GM18498 (cell line): Measurements from ENCODE around the gene ERICH4.

Source experiments
- ATAC-seq: cut with Tn5 transposase; IDR thresholded peaks from one replicate; pipeline ENCODE4 v1.9.1; 2021; ENCODE audit warnings: mild to moderate bottlenecking, moderate library complexity; ENCODE audit not compliant: unreplicated experiment

The ERICH4 gene

DNA sequence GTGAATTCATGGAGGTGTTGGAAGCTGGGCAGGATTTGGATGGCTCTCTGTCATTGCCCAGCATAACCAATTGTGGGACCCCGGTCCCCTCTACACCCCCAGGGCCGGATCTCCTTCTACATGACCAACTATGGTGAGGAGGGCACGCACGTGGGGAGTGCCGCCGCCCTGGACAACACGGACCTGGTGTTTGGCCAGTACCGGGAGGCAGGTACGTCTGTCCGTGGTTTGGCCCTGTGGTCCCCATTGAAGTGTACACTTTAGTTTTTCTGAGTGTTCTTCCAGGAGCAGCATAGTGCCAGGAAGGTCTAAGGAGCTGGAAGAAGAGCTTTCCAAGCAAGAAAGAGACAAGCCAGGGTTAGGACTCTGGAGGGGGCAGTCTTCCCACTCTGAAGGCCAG, 29.0 kb upstream of the ERICH4 start:
- ATAC-seq, result no peak

DNA sequence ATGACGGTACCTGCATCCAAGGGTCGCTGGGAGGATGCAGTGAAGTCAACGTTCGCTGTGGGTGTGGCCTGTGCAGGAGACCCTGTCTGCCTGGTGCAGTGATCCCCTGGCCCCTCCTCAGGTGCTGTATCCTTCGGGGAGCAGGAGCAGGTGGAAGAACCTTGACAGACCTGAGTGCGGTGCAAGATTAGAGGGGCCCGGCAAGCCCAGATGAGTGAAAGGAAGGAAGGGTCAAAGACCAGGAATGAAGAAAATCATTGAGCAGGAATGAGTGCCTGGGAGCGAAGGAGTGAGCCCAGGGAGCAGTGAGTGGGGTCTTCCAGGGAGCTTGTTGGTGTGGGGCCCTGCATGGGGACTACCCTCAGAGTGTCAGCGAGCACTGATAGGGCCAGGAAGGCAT, 28.5 kb upstream of the ERICH4 start:
- no peak for ATAC-seq

DNA sequence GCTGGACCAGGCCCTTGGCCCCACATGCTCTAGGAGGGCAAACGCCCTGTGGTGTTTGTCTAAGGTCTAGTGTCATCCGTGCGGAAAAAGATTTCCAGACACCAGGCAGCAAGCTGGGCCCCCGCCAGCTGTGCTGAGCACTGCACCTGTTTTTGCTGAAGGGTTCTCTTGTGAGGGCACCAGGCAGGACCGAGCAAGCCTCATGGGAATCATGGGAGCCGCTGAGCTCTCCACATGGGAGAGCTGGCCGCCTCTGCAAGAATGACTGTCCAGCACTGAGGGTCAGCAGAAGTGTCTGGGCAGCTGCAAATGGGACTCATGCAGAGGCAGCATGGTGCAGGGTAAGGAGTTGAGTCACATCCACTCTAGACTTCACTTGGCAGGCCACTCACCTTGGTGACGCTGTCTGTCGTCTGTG, 27.8 kb upstream of the ERICH4 start:
- no peak for ATAC-seq

DNA sequence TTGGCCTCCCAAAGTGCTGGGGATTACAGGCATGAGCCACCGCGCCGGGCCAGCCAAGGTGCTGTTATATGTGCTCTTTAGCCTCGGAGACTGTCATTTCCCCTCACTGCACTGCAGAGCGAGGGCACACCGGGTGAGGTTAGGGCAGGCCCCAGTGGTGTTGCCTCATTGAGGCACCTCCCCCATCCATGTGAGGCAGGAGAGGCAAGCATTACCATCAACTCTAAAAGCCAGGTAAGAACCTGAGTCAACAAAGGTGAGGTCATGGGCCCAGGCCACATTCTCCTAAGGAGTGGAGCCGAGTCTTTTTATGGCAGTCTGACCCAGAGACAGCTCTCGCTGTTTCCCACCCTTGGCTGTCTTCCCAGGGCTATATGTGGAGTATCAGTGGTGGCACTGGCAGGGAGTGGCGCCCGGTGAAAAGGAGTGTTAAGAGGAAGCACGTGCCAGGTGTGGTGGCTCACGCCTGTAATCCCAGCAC, 26.7 kb upstream of the ERICH4 start:
- ATAC-seq, result no peak

DNA sequence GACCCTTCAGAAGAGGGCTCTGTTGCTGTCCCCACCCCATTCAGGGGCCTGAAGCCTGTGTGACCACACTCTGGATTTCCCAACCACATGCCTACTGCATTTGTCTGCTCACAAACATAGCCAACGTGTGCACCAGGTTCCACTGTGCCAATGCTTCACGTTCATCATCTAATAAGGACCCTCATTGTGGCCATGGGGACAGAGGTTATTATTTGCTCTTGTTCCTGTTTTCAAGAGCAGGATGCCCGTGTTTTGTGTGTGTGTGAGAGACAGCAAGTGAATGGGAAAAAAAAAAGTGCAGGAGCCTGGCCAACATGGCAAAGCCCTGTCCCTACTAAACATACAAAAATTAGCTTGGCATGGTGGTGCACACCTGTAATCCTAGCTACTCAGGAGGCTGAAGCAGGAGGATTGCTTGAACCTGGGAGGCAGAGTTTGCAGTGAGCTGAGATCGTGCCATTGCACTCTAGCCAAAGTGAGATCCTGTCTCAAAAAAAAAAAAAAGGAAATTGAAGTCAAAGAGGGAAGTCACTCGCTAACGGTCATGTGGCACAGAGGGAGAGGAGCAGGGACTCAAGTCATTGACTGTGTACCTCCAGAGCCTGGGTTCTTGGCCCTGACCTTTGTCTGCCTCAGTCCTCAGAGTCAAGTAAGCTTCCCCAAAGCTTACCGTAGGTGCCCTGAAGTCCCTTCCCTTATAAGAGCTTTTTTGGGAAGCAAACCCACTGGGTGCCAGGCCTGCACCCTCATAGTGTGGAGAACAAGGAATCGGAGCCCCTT, 22.7 kb upstream of the ERICH4 start:
- ATAC-seq, result no peak

DNA sequence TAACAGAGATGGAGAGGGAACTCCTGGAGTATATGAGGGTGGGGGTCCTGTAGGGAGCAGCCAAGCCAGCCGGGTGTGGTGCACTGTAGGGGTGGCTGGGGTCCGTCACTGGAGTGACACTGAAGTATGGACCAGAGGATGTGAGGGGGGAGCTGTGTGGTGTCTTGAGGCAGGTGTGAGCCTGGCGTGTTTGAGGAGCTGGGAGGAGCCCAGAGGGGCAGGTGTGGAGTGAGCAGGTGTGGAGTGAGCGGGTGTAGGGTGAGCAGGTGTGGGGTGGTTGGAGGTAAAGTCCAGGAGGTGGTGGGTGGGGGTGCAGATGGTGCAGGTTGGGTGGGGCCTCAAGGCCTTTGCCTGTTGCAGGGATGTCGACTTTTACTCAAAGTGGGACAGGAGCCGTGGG, 21.6 kb upstream of the ERICH4 start:
- no peak for ATAC-seq

DNA sequence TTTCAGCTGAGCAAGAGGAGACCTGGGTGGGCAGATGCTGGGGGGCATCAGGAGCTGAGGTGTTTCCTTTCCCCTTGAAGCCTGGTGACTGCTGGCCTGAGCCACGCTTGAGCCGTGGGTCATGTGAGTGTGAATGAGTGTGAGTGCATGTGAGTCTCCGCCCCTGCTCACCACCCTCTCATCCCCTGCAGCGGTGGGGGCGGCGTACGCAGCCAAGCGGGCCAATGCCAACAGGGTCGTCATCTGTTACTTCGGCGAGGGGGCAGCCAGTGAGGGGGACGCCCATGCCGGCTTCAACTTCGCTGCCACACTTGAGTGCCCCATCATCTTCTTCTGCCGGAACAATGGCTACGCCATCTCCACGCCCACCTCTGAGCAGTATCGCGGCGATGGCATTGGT, 21.0 kb upstream of the ERICH4 start:
- ATAC-seq, result no peak

DNA sequence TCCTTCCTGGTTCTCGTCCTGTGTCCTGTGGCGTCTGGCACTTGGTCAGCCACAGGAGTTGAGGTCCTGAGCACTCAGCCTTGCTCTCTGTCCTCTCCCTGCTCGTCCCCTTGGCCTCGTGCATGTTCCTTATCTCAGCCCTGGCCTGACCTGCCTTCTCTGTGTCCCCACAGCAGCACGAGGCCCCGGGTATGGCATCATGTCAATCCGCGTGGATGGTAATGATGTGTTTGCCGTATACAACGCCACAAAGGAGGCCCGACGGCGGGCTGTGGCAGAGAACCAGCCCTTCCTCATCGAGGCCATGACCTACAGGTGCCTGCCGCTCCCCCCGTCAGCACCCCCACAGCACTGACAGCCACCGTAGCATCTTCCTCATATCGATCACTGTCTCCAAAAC, 20.5 kb upstream of the ERICH4 start:
- ATAC-seq, result no peak

DNA sequence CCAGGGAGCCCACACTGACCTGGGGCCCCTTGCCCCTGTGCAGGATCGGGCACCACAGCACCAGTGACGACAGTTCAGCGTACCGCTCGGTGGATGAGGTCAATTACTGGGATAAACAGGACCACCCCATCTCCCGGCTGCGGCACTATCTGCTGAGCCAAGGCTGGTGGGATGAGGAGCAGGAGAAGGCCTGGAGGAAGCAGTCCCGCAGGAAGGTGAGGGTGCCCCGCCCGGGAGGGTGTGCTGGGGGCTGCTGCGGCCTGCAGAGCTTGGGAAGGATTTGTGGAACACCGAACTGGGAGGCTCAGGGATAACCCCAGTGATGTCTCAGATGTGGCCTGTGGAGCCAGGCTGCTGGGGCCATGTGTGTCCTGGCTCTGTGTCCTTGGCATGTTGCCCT, 20.0 kb upstream of the ERICH4 start:
- ATAC-seq, result no peak

DNA sequence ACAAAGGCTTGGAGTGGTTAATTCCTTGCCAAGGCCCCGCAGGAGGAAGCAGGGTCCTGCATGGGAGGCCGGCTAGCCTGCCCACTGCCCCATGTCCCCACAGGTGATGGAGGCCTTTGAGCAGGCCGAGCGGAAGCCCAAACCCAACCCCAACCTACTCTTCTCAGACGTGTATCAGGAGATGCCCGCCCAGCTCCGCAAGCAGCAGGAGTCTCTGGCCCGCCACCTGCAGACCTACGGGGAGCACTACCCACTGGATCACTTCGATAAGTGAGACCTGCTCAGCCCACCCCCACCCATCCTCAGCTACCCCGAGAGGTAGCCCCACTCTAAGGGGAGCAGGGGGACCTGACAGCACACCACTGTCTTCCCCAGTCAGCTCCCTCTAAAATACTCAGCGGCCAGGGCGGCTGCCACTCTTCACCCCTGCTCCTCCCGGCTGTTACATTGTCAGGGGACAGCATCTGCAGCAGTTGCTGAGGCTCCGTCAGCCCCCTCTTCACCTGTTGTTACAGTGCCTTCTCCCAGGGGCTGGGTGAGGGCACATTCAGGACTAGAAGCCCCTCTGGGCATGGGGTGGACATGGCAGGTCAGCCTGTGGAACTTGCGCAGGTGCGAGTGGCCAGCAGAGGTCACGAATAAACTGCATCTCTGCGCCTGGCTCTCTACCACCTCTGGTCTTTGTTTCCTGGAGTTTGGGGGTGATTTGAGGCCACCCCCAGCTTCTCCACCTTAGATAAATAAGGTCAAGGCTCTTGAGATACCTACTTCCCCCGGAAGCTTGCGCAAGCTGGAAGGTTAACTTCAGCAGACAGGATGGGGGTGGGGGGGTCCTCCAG, 18.4 kb upstream of the ERICH4 start:
- ATAC-seq, result no peak

DNA sequence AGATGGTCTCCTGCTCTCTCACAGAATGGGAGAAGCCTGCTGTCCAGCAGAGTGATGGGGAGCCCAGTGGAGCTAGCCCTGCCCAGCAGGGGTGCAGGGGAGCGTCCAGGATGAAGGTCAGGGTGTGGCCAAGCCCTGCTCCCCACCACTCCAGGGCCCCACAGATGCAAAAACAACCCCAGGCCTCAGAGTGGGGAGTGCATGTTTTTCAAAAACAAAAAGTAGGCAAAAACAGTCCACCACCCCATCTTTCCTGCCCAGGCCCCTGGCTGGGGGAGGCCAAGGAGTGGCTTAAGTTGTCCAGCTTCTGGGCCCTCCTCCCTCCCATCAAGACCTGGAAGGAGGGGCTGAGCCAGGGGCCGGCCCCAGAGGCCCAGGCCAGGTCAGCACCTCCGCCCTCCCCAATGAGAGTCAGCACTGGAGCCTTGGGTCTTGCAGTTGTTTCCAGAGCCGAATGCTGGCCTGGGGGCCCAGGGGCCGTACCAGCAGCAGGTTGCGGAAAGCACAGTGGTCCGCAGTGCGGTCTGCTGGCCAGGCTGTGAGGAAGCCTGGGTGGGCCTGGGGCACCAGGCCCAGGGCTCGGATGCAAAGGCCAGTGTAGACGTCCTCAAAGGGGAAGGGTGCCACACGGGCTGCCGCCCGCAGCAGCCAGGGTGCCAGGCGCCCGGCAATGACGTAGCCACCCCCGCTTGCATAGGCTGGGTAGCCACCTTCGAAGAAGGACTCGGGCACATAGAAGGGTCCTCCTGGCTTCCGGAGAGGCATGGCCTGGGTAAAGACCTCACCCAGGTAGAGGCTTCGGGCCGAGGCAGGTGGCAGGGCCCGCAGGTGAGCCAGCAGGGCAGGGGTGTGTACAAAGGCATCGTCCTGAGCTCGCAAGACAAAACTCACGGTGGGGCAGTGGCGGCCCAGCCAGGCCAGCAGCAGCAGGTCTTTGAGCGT, 17.5 kb upstream of the ERICH4 start:
- no peak for ATAC-seq

DNA sequence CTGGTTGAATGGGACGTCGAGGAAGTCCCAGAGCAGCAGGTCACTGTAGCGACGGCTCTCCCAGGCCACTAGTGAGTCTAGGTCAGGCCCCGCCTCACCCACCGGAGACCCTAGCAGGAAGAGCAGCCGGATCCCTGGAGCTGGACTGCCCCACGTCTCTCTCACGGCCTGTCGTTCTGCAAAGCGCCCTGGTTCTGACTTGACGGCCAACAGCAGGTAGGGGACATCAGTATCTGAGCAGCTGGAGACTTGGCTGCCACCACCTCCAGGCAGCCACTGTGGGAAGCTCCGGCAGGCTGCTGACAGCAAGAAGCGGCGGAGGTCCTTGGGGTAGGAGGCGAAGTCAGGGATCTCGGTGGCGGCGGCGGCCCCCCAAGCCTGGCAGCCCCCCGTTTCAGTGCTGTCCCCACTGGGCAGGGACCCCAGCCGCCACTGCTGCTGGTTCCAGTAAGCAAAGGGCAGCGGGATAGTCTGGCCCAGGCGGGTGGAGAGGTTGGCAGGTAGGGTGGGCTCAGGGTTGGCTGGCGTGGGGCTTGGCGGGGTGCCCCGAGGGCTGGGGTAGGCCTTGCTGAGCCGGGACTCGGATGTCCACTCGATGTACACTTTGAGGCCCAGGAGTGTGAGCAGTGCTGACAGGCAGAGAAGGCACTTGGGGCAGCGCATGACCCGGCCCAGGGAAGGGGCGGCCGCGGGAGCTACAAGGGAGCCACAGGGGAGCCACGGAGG, 16.7 kb upstream of the ERICH4 start:
- no peak for ATAC-seq

DNA sequence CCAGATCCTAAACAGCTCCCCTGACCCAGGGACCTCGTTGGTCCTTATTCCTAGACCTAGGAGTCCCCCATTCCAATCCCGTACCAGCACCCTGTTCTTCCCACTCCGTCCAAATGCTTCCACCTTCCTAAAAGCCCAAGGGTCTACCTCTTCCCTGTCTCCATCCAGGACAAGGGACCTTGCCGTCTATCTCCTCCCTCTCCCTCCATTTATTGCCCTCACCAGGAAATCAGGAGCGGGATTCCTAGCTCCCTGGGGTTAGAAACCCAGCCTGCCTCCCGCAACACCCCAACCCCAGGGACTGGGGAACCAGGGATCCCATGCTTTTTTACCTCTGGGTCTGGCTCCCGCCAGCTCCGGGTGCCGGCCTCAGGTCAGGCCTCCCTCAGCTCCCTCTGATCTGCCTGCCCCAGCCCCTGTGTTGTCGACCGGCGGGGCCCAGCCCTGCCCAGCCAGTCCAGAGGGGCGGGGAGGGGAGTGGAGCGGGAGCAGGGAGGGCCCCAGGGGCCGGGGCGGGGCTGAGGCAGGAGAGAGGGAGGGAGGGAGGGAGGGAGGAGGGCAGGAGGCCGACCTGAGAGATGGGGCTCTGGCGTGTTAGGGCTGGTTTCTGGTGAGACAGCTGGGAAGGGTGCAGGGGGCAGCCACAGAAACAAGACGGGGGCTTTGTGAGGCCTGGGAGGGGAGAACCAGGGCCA, 15.9 kb upstream of the ERICH4 start, which contains the start of gene B3GNT8:
Gene B3GNT8 (minus strand): TSS at position 423 of the 695 bp plus-strand sequence. CDS start 596 bp downstream, outside the sequence.
- no peak for ATAC-seq

DNA sequence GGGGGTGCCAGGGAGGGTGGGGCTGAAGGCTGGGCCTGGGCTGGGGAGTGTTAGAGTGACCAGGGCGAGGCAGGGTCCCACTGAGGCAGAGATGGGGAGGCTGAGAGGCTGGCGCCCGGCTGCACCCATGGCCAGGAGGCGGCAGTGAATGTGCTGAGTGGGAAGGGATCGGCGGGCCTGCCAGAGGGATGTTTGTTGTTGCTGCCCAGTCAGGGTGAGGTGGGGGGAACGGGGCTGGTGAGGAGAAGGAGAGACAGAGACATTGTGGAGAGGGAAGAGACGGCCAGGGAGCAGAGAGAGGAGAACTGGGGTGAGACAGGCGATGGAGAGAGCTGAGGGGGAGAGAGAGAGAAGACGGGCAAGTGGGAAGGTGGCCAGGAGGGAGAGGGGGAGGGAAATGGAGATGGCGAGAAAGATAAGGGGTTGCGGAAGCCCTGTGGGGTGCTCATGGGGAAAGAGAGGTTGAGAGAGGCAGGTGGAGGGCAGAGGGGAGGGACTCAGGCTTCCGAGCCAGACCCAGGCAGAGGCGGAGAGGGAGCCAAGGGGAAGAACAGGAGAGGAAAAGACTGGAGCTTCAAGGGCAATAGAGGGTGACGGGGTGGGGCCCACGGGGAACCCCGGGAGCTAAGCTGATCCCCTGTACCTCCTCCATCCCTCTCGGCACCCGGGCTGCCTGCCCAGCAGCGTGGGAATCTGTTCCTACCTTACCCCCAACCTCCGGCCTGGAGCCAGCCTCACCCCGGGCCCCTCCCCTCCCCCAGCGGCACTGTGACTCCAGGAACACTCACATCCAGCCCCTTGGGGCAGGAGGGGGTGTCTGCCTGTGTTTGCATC, 15.1 kb upstream of the ERICH4 start:
- no peak for ATAC-seq

DNA sequence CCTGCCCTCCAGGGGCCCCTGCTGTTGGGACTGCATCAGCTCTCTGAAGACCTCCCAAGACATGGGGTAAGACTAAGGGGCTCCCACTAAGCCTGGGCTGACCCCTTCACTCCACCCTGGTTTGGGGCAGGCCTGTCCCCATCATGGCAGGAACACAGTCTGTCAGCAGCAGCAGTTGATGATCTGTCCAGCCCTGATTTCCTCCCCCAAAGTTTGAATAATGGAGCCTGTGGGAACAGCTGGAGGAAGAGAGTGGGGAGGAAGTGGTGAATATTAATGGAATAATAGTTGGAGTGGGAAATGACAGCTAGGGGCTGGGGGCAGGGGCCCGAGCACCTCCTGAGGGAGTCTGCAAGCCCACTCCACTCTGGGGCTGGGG, 14.5 kb upstream of the ERICH4 start:
- no peak for ATAC-seq

DNA sequence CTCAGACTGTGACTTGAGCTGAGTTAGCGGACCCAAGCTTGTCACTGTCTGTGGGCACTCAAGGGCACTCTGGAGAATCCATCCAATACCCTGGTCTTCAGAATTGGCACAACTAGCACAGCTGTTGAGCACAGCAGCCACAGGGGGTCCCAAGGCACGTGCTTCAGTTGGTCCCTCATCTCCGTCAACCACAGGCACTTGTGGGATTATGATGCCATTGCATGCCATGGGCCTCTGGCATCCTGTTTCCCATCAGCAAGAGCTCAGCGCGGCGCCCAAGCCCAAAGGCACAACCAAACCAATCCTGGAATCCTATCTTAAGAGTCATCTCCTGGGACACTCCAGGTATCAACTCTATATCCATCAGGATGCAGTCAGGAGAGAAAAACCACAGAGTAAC, 12.0 kb upstream of the ERICH4 start:
- ATAC-seq, result no peak

DNA sequence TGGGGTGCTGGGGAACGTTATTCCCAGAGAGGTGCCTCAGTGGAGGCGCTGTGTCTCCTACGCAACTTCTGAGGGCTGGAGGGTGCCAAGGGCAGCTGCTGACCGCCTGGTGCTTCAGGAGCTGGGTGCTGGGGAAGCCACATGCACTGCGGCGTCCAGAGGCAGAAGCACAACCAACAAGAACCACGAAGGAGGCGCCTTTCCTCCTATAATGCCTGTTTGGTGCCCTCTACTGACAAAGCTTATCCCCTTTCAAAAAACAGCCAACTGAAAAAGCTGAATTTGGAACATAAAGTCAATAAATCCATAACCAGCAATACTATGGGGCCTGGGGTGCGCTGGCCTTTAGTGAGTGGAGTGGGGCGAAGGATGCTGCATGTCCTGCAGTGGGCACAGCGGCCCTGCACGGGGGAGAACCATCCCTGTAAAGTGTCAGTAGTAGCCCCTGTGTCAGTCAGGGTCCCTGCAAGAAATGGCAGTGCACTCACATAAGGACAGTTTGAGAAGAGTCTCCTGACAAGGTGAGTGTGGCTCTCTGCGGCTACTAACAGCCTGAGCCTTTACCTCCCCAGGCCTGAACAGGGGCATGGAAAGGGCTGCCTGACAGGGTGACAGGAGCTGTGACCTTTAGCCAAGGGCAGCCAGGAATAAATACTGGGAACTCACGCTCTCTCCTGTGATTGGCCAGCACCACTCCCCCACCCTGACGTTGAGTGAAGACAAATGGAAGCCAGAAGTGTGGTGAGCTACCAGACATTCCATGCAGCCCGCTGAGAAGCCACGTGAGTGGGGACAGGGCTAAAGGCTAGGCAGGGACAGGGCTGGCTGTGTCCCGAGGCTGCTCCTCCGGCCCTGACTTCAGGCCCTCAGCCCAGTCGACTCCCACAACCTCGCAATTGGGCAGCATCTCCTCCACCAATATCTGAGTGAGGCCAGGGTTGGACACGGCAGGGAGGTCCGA, 11.2 kb upstream of the ERICH4 start:
- no peak for ATAC-seq

DNA sequence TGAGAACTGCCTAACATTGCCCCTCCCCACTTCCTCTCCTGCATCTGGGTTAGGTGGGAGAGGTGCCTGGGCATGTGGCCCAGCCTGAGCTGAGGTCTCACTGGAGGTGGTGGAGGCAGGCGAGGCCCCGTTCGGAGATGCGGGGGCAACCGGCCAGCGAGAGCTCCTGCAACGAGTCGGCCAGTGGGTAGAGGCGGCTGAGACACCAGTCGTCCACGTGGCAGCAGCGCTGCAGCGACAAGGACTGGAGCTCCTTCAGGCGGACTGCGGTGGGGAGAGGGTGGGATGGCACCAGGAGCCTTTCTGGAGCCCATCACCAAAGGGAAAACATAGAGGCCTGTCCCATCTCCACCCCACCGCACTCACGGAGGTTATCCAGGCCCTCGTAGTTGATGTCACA, 9.8 kb upstream of the ERICH4 start:
- ATAC-seq, result no peak
